Measurements from ENCODE around the gene TMEM191B.
A peak's percentile ranks its signal among the peaks of the same experiment; 100 is the strongest.
"Not testable (repeated sequence)": the region's sequence is repeated elsewhere in the genome, so short reads cannot be mapped to it uniquely, and the experiment has no call there.

TMEM191B gene

DNA sequence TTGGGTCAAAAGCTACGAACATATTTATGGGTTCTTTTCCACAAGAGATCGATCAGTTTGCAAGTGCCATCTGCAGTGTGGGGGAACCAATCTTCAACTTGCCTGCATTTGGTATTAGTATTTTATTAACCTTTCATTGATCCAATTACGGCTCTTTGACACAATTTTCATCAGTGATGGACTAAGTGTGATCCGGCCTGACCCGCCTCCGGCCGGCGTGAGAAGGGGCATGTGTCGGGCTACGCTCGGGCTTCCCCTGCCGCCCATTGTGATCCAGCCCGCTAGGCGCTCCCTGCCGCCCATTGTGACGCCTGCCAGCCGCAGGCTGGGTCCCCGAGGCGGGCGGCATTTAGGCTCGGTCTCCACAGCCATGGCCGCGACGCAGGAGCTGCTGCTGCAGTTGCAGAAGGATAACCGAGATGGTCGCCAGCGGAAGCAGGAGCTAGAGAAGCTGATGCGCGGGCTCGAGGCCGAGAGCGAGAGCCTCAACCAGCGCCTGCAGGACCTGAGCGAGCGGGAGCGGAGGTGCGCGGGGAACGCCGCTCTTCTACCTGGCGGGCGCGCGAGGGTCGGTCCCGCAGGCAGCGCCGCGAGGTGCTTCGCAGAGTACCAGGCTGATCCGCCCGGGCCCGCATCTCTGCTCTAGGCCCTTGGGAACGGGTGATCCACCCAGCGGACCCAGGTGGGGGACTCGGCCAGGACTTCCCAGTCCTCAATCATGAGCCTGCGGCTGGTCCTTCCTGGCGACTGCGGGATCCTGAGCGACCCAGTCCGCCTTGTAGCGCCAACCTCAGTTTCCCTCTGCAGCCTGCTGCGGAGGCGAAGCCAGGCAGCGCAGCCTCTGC, at the start of gene TMEM191B:
TMEM191B (plus strand) TSS at position 51 of the 845 bp plus-strand sequence; CDS start at position 230, 179 bp downstream.
- DNase-seq (ENCODE audit: low read depth in 2 of 2); H3K4me3 ChIP-seq (replicated peaks in 1 of 2; ENCODE audit: low read depth in 2 of 2, low read length in 2 of 2): not testable (repeated sequence)

- H3K4me3 ChIP-seq (replicated peaks in 1 of 2; ENCODE audit: low read depth in 2 of 2, low read length in 2 of 2), result not testable (repeated sequence)
These were observed 31.4 kb upstream of the TMEM191B start for GRCh38 chr22:18496227-18496626.

GRCh38 chr22:18511327-18511726, 16.3 kb upstream of the TMEM191B start:
- H3K4me3 ChIP-seq (replicated peaks in 1 of 2; ENCODE audit: low read depth in 2 of 2, low read length in 2 of 2); DNase-seq (ENCODE audit: low read depth in 2 of 2): not testable (repeated sequence)

More at GRCh38 chr22:18496227-18496626, 31.4 kb upstream of the TMEM191B start:
- DNase-seq (ENCODE audit: low read depth in 2 of 2), result not testable (repeated sequence)

DNA sequence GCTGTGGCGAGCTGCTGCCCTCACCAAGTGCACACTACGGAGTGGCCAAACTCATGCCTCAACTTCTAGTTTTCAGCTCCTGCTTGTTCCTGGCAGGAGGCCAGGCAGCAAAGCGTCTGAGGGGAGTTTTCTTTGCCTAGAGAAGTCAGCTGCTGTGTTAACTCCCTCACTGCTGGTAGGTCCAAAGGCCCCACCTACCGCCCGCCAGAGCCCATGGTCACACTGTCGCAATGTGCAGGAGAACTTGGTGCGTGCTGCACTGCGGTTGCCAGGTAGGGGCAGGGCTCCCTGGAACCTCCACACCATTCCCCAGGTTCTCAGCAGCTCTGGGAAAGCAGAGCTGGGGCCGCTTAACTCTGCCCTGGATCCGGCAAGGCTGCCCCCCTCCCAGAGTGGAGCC, 15.2 kb upstream of the TMEM191B start:
- not testable (repeated sequence) for H3K4me3 ChIP-seq (replicated peaks in 1 of 2; ENCODE audit: low read depth in 2 of 2, low read length in 2 of 2); DNase-seq (ENCODE audit: low read depth in 2 of 2)

- H3K4me3 ChIP-seq (replicated peaks in 1 of 2; ENCODE audit: low read depth in 2 of 2, low read length in 2 of 2); DNase-seq (ENCODE audit: low read depth in 2 of 2): not testable (repeated sequence)
These were observed 14.1 kb upstream of the TMEM191B start for GRCh38 chr22:18513454-18513853.

GRCh38 chr22:18518061-18518460, 9.5 kb upstream of the TMEM191B start, which contains the start of gene GGTLC3:
Gene GGTLC3, minus strand, starts transcription at chr22:18518161. Its CDS starts 264 bp downstream, at chr22:18517897.
- not testable (repeated sequence) for DNase-seq (ENCODE audit: low read depth in 2 of 2); H3K4me3 ChIP-seq (replicated peaks in 1 of 2; ENCODE audit: low read depth in 2 of 2, low read length in 2 of 2)

DNA sequence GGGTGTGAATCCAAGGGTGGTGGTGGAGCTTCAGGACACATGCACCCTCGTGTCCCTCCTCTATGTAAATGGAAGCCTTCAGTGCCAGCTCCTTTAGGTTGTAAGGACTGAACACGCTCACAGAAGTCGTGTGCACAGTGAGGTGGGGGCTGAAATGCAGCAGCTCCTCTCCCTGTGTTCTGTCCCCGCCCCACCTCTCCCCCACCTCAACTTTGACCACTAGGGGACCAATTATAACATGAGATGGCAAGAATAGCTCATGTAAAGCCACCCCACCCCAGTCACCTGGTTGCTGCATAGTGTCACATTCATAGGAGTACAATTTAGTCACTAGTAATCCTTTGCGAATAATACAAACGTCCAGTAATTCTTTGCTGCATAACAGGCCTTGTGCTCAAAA, 4.8 kb upstream of the TMEM191B start:
- DNase-seq (ENCODE audit: low read depth in 2 of 2); H3K4me3 ChIP-seq (replicated peaks in 1 of 2; ENCODE audit: low read depth in 2 of 2, low read length in 2 of 2): not testable (repeated sequence)

DNA sequence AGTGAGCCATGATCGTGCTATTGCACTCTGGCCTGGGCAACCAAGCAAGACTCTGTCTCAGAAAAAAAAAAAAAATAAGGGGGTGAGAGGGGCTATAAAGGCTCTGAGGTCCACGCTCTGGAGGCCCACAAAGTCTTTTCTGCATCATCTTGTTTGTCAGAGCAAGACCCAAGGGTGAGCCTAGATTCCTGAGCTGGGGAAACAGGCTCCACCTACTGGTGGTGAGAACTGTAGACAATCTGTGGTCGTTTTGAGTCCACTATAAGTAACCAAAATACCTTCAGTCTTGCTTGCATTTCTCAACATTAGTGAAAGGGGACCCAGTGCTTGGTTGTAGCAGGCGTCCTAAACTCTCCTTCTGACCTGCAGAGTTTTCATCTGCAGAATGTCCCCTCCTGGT, 4.3 kb upstream of the TMEM191B start:
- DNase-seq (ENCODE audit: low read depth in 2 of 2); H3K4me3 ChIP-seq (replicated peaks in 1 of 2; ENCODE audit: low read depth in 2 of 2, low read length in 2 of 2): not testable (repeated sequence)

DNA sequence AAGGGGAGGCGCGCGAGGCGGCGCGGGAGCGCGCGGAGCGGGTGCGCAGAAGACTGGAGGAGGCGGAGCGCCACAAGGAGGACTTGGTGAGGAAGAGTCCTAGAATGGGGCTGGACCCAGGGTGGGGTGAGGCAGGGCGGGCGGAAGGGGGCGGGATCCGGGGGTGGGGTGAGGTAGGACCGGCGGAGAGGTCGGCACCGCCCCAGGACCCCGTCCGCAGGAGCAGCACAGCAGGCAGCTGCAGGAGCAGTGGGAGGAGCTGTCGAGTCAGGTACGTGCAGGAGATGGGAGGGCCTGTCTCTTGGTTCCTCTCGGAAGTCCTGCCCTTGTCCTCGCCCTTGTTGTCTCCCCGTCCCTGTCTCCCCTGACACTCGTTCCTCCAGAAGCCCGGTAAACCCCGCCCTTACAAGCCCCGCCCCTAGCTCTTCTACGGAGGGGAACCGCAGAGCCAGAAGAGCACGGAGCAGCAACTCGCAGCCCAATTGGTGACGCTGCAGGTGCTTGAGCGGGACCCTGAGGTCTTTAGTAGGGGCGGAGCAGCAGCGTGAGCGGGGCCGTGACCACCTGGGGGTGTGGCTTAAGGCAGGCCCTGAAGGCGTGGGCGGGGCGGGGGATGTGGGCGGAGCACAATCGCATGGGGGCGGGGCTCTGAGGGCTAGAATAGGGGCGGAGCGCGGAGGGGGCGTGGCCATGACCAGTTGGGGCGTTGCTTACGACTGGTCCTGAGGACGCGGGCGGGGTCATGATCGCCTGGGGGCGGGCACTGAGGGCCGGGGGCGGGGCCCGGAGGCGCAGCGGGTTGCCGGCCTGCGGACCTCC, 1.2 kb downstream of the TMEM191B start:
- DNase-seq (ENCODE audit: low read depth in 2 of 2), result peak; percentile 60 to 71
- H3K4me3 ChIP-seq (replicated peaks in 1 of 2; ENCODE audit: low read depth in 2 of 2, low read length in 2 of 2), result not testable (repeated sequence)

DNA sequence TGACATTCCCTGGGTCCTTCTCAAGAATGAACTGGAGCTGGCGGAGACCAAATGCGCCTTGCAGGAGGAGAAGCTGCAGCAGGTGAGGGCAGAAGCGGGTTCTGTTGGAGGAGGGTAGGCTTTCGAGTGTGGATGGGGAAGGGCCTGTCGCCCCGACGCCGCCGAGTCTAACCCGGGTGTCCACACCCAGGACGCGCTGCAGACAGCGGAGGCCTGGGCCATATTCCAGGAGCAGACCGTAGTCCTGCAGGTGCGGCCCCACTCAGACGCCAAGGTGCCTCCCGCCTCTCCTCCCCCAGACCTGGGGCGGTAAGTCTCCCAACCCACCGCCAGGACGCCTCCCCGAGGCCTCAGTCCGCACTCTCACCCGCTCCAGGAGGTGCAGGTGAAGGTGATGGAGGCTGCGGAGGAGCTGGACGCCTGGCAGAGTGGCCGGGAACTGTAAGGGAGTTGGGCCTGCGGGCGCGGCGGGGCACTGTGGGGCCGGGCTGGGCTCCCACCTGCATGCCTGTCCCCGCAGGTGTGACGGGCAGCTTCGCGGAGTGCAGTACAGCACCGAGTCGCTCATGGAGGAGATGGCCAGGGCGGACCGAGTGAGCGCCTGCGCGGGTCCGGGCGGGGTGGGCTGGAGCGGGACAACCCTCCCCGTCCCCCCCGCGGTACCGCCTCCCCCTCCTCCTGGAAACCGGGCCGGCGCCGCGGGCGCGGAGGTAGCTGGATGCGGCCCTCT, 2.0 kb downstream of the TMEM191B start:
- DNase-seq (ENCODE audit: low read depth in 2 of 2); H3K4me3 ChIP-seq (replicated peaks in 1 of 2; ENCODE audit: low read depth in 2 of 2, low read length in 2 of 2): not testable (repeated sequence)

DNA sequence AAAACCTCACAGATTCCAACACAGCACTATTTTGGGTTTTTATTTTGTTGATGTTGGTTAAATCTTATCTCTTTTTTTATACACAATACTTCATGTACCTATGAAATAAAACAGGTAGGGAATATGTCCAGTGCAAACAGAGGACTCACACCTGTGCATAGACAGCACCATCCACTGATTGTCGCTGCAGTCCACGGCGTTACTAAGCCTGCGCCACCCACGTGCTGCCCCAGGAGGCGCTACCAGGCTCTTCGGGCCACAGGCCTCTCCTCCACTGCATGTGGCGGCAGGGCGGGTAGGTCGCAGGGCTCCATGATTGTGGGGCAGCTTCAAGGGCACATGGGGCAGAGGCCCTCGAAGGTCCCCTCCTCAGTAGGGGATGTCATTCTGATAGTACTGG, 6.0 kb downstream of the TMEM191B start:
- not testable (repeated sequence) for H3K4me3 ChIP-seq (replicated peaks in 1 of 2; ENCODE audit: low read depth in 2 of 2, low read length in 2 of 2); DNase-seq (ENCODE audit: low read depth in 2 of 2)

DNA sequence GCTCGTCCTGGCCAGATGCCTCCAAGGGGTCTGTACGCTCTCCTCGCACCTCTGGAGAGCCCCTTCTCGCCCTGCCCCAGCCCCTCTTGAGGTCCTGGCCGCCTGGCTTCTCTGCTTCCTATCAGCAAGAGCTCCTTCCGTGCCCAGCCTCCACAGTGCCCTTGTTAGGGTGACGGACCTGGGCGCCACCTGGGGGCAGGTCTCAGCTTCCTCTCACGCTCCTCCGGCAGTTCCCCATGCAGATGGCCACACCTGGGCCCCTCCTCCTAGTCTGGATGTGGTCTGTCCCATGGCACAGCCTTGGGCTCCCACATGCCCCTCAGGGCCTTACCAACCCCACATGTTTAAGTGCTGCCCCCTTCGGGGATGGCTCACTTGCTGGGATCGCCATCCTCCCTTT, 6.7 kb downstream of the TMEM191B start:
- not testable (repeated sequence) for DNase-seq (ENCODE audit: low read depth in 2 of 2); H3K4me3 ChIP-seq (replicated peaks in 1 of 2; ENCODE audit: low read depth in 2 of 2, low read length in 2 of 2)

DNA sequence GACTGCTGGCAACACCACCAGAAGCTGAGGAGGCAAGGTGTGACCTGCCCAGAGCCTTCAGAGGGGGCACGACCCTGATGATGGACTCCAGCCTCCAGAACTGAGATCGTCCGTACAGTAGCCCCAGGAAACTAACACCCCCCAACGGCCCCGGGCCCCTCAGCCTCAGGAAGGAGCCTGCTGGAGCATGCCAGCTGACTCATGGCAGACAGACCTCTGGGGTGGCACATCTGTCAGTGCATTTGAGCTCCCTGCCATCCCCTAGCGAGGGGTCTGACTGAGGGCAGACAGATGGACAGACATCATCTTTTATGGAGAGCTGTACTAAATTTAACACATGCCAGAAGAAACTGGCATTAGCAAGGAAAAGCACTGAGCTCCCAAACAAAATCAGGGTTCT, 12.4 kb downstream of the TMEM191B start:
- not testable (repeated sequence) for H3K4me3 ChIP-seq (replicated peaks in 1 of 2; ENCODE audit: low read depth in 2 of 2, low read length in 2 of 2); DNase-seq (ENCODE audit: low read depth in 2 of 2)

GRCh38 chr22:18543400-18543799, 15.8 kb downstream of the TMEM191B start:
- H3K4me3 ChIP-seq (replicated peaks in 1 of 2; ENCODE audit: low read depth in 2 of 2, low read length in 2 of 2), result not testable (repeated sequence)

DNA sequence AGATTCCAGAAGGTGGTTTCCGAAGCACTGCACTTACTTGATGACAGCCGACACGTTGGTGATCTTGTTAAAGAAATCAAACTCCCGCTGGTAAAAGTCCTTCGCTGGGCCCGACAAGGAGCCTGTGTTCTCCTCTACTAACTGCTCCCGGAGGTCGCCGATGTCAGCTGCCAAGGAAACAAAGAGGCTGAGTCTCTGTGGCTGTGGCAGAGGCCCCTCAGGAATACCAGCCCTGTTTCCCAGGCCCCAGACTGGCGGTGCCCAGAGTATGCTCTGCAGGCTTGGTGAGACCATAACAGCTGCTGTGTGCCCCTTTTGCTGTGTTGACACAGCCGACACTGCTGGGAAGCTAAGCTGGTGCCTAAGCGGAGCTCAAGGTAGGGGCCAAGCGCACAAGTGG, 17.0 kb downstream of the TMEM191B start:
- not testable (repeated sequence) for DNase-seq (ENCODE audit: low read depth in 2 of 2)

More at GRCh38 chr22:18543400-18543799, 15.8 kb downstream of the TMEM191B start:
- DNase-seq (ENCODE audit: low read depth in 2 of 2), result not testable (repeated sequence)

GRCh38 chr22:18549458-18550179, 22.0 kb downstream of the TMEM191B start:
- not testable (repeated sequence) for H3K4me3 ChIP-seq (replicated peaks in 1 of 2; ENCODE audit: low read depth in 2 of 2, low read length in 2 of 2); DNase-seq (ENCODE audit: low read depth in 2 of 2)

More for the DNA sequence above, 17.0 kb downstream of the TMEM191B start:
- H3K4me3 ChIP-seq (replicated peaks in 1 of 2; ENCODE audit: low read depth in 2 of 2, low read length in 2 of 2), result not testable (repeated sequence)

- not testable (repeated sequence) for H3K4me3 ChIP-seq (replicated peaks in 1 of 2; ENCODE audit: low read depth in 2 of 2, low read length in 2 of 2); DNase-seq (ENCODE audit: low read depth in 2 of 2)
These were observed 23.4 kb downstream of the TMEM191B start for GRCh38 chr22:18551046-18551445.
